Uterus (tissue), 2 donors: Measurements from ENCODE around the gene TBC1D1.

ENCODE experiments used
- CTCF ChIP-seq, 4 experiments: fragments of 200-600 bp in 2 of 4; fragments of 450-650 bp in 2 of 4; sonication (generic) in 2 of 4; IDR thresholded peaks; one replicate each; pipeline ENCODE4 v1.5.1; 2016 to 2019; ENCODE audit warnings: antibody characterized with exemption in 4 of 4, mild to moderate bottlenecking in 2 of 4, moderate library complexity in 1 of 4
- POLR2A ChIP-seq, 2 donors: fragments of 450-650 bp; IDR thresholded peaks; one replicate each; pipeline ENCODE4 v1.6.1; 2016; ENCODE audit warnings: antibody characterized with exemption in 2 of 2, mild to moderate bottlenecking in 1 of 2, moderate library complexity in 1 of 2

- TF ChIP-seq POLR2A (IDR thresholded peaks at IDR 0.05) (no peak), CTCF (IDR thresholded peaks at IDR 0.05) (no peak)
Measured at GRCh38 chr4:37845201-37845600, 45.7 kb upstream of the TBC1D1 start.
